Endothelial cell of umbilical vein (primary cell): ENCODE measurements around the gene GRID2.

ENCODE experiments used
- CTCF ChIP-seq, 2 donors: IDR thresholded peaks; 1 replicate in 1 of 2; 2 replicates in 1 of 2; pipeline ENCODE4 v1.5.1; 2011; ENCODE audit warnings: low read length in 2 of 2, mild to moderate bottlenecking in 2 of 2, moderate library complexity in 2 of 2, control low read depth in 1 of 2, inconsistent platforms in 1 of 2, low read depth in 1 of 2; ENCODE audit not compliant: insufficient read depth in 1 of 2; ENCODE audit errors: extremely low read depth in 1 of 2
- EZH2 ChIP-seq: IDR thresholded peaks from 2 replicates; pipeline ENCODE4 v1.6.1; 2012; ENCODE audit warnings: borderline replicate concordance, low read depth, mild to moderate bottlenecking, moderate library complexity, low read length, inconsistent platforms; ENCODE audit not compliant: severe bottlenecking
- FOS ChIP-seq: IDR thresholded peaks from 2 replicates; pipeline ENCODE4 v1.6.1; 2011; ENCODE audit warnings: mild to moderate bottlenecking, low read length, moderate library complexity, borderline replicate concordance; ENCODE audit not compliant: insufficient read depth
- GATA2 ChIP-seq: IDR thresholded peaks from 2 replicates; pipeline ENCODE4 v1.7.0; 2011; ENCODE audit warnings: low read depth, mild to moderate bottlenecking, moderate library complexity, mixed read lengths, low read length; ENCODE audit not compliant: insufficient read length, insufficient read depth
- JUN ChIP-seq: IDR thresholded peaks from 2 replicates; pipeline ENCODE4 v1.6.1; 2011; ENCODE audit warnings: borderline replicate concordance, low read depth; ENCODE audit not compliant: insufficient read length, insufficient read depth
- MAX ChIP-seq: IDR thresholded peaks from 2 replicates; pipeline ENCODE4 v1.6.1; 2011; ENCODE audit not compliant: insufficient read depth, insufficient read length
- MYC ChIP-seq: IDR thresholded peaks from one replicate; pipeline ENCODE4 v1.6.1; 2011; ENCODE audit warnings: mild to moderate bottlenecking, low read depth, low read length
- POLR2A ChIP-seq: IDR thresholded peaks from 2 replicates; pipeline ENCODE4 v1.6.1; 2012; ENCODE audit warnings: low read depth, mild to moderate bottlenecking, control low read depth, low read length
- POLR2AphosphoS5 ChIP-seq: IDR thresholded peaks from 2 replicates; pipeline ENCODE4 v1.6.1; 2012; ENCODE audit warnings: low read depth, mild to moderate bottlenecking, control low read depth, low read length, moderate library complexity; ENCODE audit not compliant: insufficient read depth

- TF ChIP-seq CTCF (IDR thresholded peaks at IDR 0.05; ENCODE audit: extremely low read depth in 1 of 2, insufficient read depth in 1 of 2, low read depth in 1 of 2, low read length in 2 of 2), result no peak
- TF ChIP-seq POLR2A, result no peak
- TF ChIP-seq EZH2, result no peak
- TF ChIP-seq FOS, result no peak
- TF ChIP-seq MAX, result no peak
- TF ChIP-seq POLR2AphosphoS5, result no peak
- TF ChIP-seq GATA2, result no peak
- TF ChIP-seq JUN, result no peak
- no peak for TF ChIP-seq MYC
Observed at GRCh38 chr4:93065790-93066189, 762.0 kb downstream of the GRID2 start.
